ENCODE measurements around the gene IGF1R.

Gene IGF1R

GRCh38 chr15:98684436-98684835 is 36.1 kb downstream of the IGF1R start:
- no peaks in the 10 kb centered on the region for H3K27me3 ChIP-seq (ENCODE audit: low read length)
- H3K4me3 ChIP-seq (ENCODE audit: insufficient read depth, low read length, poor library complexity, severe bottlenecking) = no peak overlapping the region
- peaks cover 20% of the 10 kb centered on the region; the same call in 1 of the 2 replicates for H4K20me1 ChIP-seq (ENCODE audit: low read depth, low read length)
- H3K9me3 ChIP-seq (ENCODE audit: insufficient read depth, low read length) = no peaks in the 10 kb centered on the region
- H3K9me2 ChIP-seq (replicated peaks; ENCODE audit: insufficient read depth, low read length) = no peaks in the 10 kb centered on the region
- H3K27ac ChIP-seq (ENCODE audit: low read depth, low read length) = no peak overlapping the region
- no peaks in the 10 kb centered on the region for H3F3A ChIP-seq (ENCODE audit: insufficient read depth)
- no peak overlapping the region for H3K4me2 ChIP-seq (ENCODE audit: low read depth, low read length, poor library complexity, severe bottlenecking)
- H3K79me2 ChIP-seq (ENCODE audit: insufficient read depth, low read length) = no peaks in the 10 kb centered on the region
- H2AFZ ChIP-seq (ENCODE audit: low read depth, low read length, severe bottlenecking) = no peak overlapping the region
- TF ChIP-seq, protein P1, sequence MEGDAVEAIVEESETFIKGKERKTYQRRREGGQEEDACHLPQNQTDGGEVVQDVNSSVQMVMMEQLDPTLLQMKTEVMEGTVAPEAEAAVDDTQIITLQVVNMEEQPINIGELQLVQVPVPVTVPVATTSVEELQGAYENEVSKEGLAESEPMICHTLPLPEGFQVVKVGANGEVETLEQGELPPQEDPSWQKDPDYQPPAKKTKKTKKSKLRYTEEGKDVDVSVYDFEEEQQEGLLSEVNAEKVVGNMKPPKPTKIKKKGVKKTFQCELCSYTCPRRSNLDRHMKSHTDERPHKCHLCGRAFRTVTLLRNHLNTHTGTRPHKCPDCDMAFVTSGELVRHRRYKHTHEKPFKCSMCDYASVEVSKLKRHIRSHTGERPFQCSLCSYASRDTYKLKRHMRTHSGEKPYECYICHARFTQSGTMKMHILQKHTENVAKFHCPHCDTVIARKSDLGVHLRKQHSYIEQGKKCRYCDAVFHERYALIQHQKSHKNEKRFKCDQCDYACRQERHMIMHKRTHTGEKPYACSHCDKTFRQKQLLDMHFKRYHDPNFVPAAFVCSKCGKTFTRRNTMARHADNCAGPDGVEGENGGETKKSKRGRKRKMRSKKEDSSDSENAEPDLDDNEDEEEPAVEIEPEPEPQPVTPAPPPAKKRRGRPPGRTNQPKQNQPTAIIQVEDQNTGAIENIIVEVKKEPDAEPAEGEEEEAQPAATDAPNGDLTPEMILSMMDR (IDR thresholded peaks at IDR 0.05; ENCODE audit: insufficient read depth, low read length, poor library complexity, severe bottlenecking) = no peak
- TF ChIP-seq EZH2phosphoT487 (conservative IDR thresholded peaks at IDR 0.05; ENCODE audit: low read length) = no peak
- H3K9ac ChIP-seq (ENCODE audit: low read length) = no peak overlapping the region
- H3K36me3 ChIP-seq (ENCODE audit: low read length) = no peaks in the 10 kb centered on the region

DNA sequence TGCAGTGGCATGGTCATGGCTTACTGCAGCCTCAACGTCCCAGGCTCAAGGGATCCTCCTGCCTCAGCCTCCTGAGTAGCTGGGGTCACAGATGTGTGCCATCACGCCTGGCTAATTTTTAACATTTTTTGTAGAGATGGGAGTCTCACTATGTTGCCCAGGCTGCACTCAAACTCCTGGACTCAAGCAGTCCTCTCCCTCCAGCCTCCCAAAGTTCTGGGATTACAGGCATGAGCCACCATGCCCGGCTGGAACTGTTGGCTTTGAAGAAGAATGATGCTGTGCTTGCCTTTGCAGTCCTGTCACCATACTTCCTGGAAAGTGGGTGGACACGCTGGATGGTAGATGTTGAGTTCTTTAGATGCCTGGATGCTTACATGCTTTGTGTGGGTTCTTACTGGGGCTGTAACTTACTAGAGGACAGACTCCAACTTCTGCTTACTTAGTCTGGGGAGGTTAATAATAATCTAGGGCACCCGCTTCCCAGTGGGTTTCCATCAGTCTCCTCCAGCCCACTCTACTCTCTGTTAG is 36.7 kb downstream of the IGF1R start:
- no peaks in the 10 kb centered on the region for H3K9me2 ChIP-seq (replicated peaks; ENCODE audit: insufficient read depth, low read length)
- H4K20me1 ChIP-seq (ENCODE audit: low read depth, low read length) = peaks cover 20% of the 10 kb centered on the region; the same call in 1 of the 2 replicates
- no peaks in the 10 kb centered on the region for H3K79me2 ChIP-seq (ENCODE audit: insufficient read depth, low read length)
- no peaks in the 10 kb centered on the region for H3K27me3 ChIP-seq (ENCODE audit: low read length)
- H3K4me2 ChIP-seq (ENCODE audit: low read depth, low read length, poor library complexity, severe bottlenecking) = no peak overlapping the region
- no peaks in the 10 kb centered on the region for H3K9me3 ChIP-seq (ENCODE audit: insufficient read depth, low read length)
- H2AFZ ChIP-seq (ENCODE audit: low read depth, low read length, severe bottlenecking) = no peak overlapping the region
- H3K36me3 ChIP-seq (ENCODE audit: low read length) = no peaks in the 10 kb centered on the region
- no peak overlapping the region for H3K27ac ChIP-seq (ENCODE audit: low read depth, low read length)
- H3K9ac ChIP-seq (ENCODE audit: low read length) = no peak overlapping the region
- H3K4me3 ChIP-seq (ENCODE audit: insufficient read depth, low read length, poor library complexity, severe bottlenecking) = no peak overlapping the region
- TF ChIP-seq EZH2phosphoT487 (conservative IDR thresholded peaks at IDR 0.05; ENCODE audit: low read length) = no peak
- TF ChIP-seq, protein P1 (IDR thresholded peaks at IDR 0.05; ENCODE audit: insufficient read depth, low read length, poor library complexity, severe bottlenecking) = no peak
- no peaks in the 10 kb centered on the region for H3F3A ChIP-seq (ENCODE audit: insufficient read depth)

GRCh38 chr15:98686983-98687382 is 38.6 kb downstream of the IGF1R start:
- TF ChIP-seq, protein P1 (IDR thresholded peaks at IDR 0.05; ENCODE audit: insufficient read depth, low read length, poor library complexity, severe bottlenecking) = no peak
- no peak for TF ChIP-seq EZH2phosphoT487 (conservative IDR thresholded peaks at IDR 0.05; ENCODE audit: low read length)
- H3K4me3 ChIP-seq (ENCODE audit: insufficient read depth, low read length, poor library complexity, severe bottlenecking) = no peak overlapping the region
- H3K27ac ChIP-seq (ENCODE audit: low read depth, low read length) = no peak overlapping the region
- no peak overlapping the region for H3K4me2 ChIP-seq (ENCODE audit: low read depth, low read length, poor library complexity, severe bottlenecking)
- no peaks in the 10 kb centered on the region for H3F3A ChIP-seq (ENCODE audit: insufficient read depth)
- H2AFZ ChIP-seq (ENCODE audit: low read depth, low read length, severe bottlenecking) = no peak overlapping the region
- no peaks in the 10 kb centered on the region for H3K36me3 ChIP-seq (ENCODE audit: low read length)
- peaks cover 15% of the 10 kb centered on the region; the same call in 1 of the 2 replicates for H4K20me1 ChIP-seq (ENCODE audit: low read depth, low read length)
- H3K9ac ChIP-seq (ENCODE audit: low read length) = no peak overlapping the region
- H3K27me3 ChIP-seq (ENCODE audit: low read length) = no peaks in the 10 kb centered on the region
- no peaks in the 10 kb centered on the region for H3K9me3 ChIP-seq (ENCODE audit: insufficient read depth, low read length)
- H3K9me2 ChIP-seq (replicated peaks; ENCODE audit: insufficient read depth, low read length) = no peaks in the 10 kb centered on the region
- H3K79me2 ChIP-seq (ENCODE audit: insufficient read depth, low read length) = no peaks in the 10 kb centered on the region
